Mesothelial cell of epicardium (in vitro differentiated cells): ENCODE results near the gene RYR2. TPM values are rescaled to one million over a fixed set of nuclear protein-coding genes. Genes with fewer than 3 reads are reported as not detected.

ENCODE experiments used
- DNase-seq, 2 experiments: peaks; one replicate each; pipeline ENCODE4 v3.0.0; 2021; ENCODE audit warnings: low spot score in 2 of 2; ENCODE audit not compliant: unreplicated experiment in 2 of 2
- H3K27ac Mint-ChIP-seq: 2 replicates; pipeline ENCODE4 v1.8.0; 2021; ENCODE audit warnings: mixed read lengths
- H3K27me3 Mint-ChIP-seq: 2 replicates; pipeline ENCODE4 v1.8.0; 2021; ENCODE audit warnings: low read depth, mixed read lengths
- H3K36me3 Mint-ChIP-seq: 2 replicates; pipeline ENCODE4 v1.8.0; 2021; ENCODE audit warnings: mixed read lengths
- H3K4me1 Mint-ChIP-seq: 2 replicates; pipeline ENCODE4 v1.8.0; 2021; ENCODE audit warnings: mixed read lengths
- H3K4me3 Mint-ChIP-seq: 2 replicates; pipeline ENCODE4 v1.8.0; 2021; ENCODE audit warnings: mild to moderate bottlenecking, moderate library complexity, mixed read lengths
- H3K9me3 Mint-ChIP-seq: 2 replicates; pipeline ENCODE4 v1.8.0; 2021; ENCODE audit warnings: mixed read lengths
- total RNA-seq: library from RNA; stranded (reverse); gene quantifications from 3 replicates; pipeline ENCODE4 v1.2.1, GENCODE V29; 2021
- TF ChIP-seq, protein P1 (sequence below): fragments of 200-600 bp; sonication (generic); IDR thresholded peaks from one replicate; pipeline ENCODE4 v1.5.0; 2021; ENCODE audit warnings: antibody characterized with exemption; ENCODE audit not compliant: unreplicated experiment

The RYR2 gene
- total RNA-seq, 1 donor from 2014 or later = 6.1 TPM

- Mint-ChIP-seq H3K4me3 (no peak overlapping the region), H3K27me3 (no peaks in the 10 kb centered on the region), H3K4me1 (peaks cover 8% of the 10 kb centered on the region), H3K36me3 (no peaks in the 10 kb centered on the region), H3K27ac (no peak overlapping the region), H3K9me3 (no peaks in the 10 kb centered on the region)
- DNase-seq = no peak
- TF ChIP-seq, protein P1, sequence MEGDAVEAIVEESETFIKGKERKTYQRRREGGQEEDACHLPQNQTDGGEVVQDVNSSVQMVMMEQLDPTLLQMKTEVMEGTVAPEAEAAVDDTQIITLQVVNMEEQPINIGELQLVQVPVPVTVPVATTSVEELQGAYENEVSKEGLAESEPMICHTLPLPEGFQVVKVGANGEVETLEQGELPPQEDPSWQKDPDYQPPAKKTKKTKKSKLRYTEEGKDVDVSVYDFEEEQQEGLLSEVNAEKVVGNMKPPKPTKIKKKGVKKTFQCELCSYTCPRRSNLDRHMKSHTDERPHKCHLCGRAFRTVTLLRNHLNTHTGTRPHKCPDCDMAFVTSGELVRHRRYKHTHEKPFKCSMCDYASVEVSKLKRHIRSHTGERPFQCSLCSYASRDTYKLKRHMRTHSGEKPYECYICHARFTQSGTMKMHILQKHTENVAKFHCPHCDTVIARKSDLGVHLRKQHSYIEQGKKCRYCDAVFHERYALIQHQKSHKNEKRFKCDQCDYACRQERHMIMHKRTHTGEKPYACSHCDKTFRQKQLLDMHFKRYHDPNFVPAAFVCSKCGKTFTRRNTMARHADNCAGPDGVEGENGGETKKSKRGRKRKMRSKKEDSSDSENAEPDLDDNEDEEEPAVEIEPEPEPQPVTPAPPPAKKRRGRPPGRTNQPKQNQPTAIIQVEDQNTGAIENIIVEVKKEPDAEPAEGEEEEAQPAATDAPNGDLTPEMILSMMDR = no peak
These were observed 163.5 kb downstream of the RYR2 start for GRCh38 chr1:237205400-237206064.

DNA sequence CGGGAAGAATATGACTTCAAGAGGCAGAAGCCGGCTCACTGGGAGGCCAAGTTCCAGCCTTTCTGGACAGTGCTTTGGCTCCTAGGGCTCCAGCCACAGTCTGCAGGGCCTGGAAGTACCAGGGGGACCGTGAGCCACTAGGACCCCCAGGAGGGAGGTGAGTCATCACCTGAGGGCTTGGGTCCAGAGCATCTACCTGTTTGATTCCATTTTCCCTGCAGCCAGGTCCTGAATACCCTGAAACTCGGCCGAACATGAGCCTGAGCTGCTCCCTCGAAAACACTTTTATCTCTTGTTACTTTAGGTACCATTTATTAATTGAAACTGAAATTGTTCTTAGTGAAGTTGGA, 164.1 kb downstream of the RYR2 start:
- H3K4me1 Mint-ChIP-seq = peaks cover 8% of the 10 kb centered on the region
- no peaks in the 10 kb centered on the region for H3K36me3 Mint-ChIP-seq
- H3K9me3 Mint-ChIP-seq = no peaks in the 10 kb centered on the region
- TF ChIP-seq, protein P1 = no peak
- no peaks in the 10 kb centered on the region for H3K27me3 Mint-ChIP-seq
- no peak for DNase-seq
- no peak overlapping the region for H3K4me3 Mint-ChIP-seq
- no peak overlapping the region for H3K27ac Mint-ChIP-seq

GRCh38 chr1:237211031-237211430, 169.0 kb downstream of the RYR2 start:
- H3K9me3 Mint-ChIP-seq = no peaks in the 10 kb centered on the region
- DNase-seq = no peak
- H3K36me3 Mint-ChIP-seq = no peaks in the 10 kb centered on the region
- TF ChIP-seq, protein P1 = no peak
- no peak overlapping the region for H3K4me3 Mint-ChIP-seq
- no peaks in the 10 kb centered on the region for H3K27me3 Mint-ChIP-seq
- no peaks in the 10 kb centered on the region for H3K4me1 Mint-ChIP-seq
- no peak overlapping the region for H3K27ac Mint-ChIP-seq

- Mint-ChIP-seq H3K4me3 (no peak overlapping the region), H3K36me3 (no peaks in the 10 kb centered on the region), H3K27ac (no peak overlapping the region), H3K4me1 (no peaks in the 10 kb centered on the region), H3K9me3 (no peaks in the 10 kb centered on the region), H3K27me3 (no peaks in the 10 kb centered on the region)
- no peak for DNase-seq
- TF ChIP-seq, protein P1 = no peak
These were observed 169.6 kb downstream of the RYR2 start for GRCh38 chr1:237211540-237211939.

DNA sequence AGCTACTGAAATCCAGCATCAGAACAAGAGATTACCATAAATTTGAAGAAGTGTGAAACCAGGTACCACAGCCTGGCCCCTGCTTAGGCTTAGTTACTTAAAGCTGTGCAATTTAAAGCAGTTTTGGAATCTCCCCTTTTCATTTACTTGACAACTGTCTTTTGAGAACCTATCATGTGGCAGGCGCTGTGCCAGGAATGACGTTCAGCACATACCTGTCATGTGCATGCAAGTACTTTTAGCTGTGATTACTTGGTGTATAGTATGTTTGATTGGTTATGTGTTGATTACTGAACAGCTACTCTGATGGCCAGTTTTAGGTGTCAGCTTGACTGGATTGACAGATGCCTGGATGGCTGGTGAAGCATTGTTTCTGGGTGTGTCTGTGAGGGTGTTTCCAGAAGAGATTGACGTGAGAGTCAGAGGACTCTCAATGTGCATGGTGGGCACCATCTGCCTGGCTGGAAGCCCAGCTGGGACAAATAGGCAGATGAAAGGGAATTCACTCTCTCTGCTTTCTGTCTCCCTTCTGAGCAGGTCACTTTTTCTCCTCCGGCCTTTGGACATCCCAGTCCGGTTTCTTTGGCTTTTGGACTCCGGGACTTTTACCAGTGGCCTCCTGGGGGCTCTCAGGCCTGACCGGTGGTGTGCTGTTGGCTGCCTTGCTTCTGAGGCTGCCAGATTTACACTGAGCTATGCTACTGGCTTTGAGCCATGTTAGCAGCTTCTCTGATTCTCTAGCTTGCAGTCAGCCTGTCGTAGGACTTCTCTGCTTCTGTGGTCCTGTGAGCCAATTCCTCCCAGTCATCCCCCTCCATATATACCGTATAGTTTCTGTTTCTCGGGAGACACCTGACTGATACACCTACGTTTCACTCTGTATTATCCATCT, 178.0 kb downstream of the RYR2 start:
- Mint-ChIP-seq H3K36me3 (no peaks in the 10 kb centered on the region), H3K4me3 (no peak overlapping the region), H3K9me3 (peaks cover 4% of the 10 kb centered on the region), H3K27me3 (no peaks in the 10 kb centered on the region), H3K27ac (no peak overlapping the region), H3K4me1 (peaks cover 10% of the 10 kb centered on the region)
- no peak for DNase-seq
- TF ChIP-seq, protein P1 = no peak
